Stimulated activated memory B cell treated with anti-CD40 and anti-IgM and Interleukin-4, amounts not matched to agents 10 μg/mL and 1 μg/mL and 100 μg/mL, for 72 hours (primary cell): Measurements from ENCODE around the gene COQ2.

Source experiments
- ATAC-seq: fragments of 150-1000 bp; cut with Tn5 transposase; 2 replicates; pipeline ENCODE4 v1.10.0; 2021
- H3K27ac Mint-ChIP-seq: one replicate; pipeline ENCODE4 v1.8.0; 2022; ENCODE audit warnings: mild to moderate bottlenecking, mixed read lengths
- H3K27me3 Mint-ChIP-seq: one replicate; pipeline ENCODE4 v1.8.0; 2022; ENCODE audit warnings: mixed read lengths
- H3K36me3 Mint-ChIP-seq: one replicate; pipeline ENCODE4 v1.8.0; 2022; ENCODE audit warnings: mixed read lengths
- H3K4me1 Mint-ChIP-seq: one replicate; pipeline ENCODE4 v1.8.0; 2022; ENCODE audit warnings: mixed read lengths
- H3K4me3 Mint-ChIP-seq: one replicate; pipeline ENCODE4 v1.8.0; 2022; ENCODE audit warnings: mild to moderate bottlenecking, moderate library complexity, mixed read lengths
- H3K9me3 Mint-ChIP-seq: one replicate; pipeline ENCODE4 v1.8.0; 2022; ENCODE audit warnings: mixed read lengths

The COQ2 gene

DNA sequence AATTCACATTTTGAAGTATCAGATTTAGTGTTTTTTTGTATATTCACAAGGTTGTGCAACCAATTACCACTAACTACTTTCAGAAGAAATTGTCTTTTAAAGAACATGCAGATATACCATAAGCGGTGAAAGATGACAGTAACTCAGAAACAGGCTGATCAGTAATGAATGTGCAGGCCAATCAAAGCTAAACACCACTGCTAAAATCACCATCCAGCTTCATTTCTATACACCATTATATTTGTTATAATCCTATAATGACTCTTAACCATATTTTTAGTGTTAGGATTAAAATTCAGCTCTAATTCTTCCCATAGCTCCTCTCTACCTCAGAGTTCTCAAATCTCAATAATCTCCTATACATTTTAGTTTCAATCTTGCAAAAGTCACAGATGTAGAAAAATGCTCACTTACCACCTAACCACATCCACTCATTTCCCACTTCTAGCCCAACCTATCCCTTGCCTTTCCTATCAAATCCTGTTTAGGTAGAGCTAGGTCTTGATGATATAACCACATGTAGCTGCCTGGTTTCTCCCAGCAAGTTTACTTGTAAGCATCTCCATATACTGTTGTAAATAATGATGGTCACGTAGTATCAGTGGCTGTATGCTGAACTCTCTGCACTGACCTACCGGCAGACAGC lies 16.6 kb downstream of the COQ2 start:
- Mint-ChIP-seq H3K9me3 (no peaks in the 10 kb centered on the region), H3K27ac (peak overlapping the region; percentile 26), H3K4me1 (peaks cover 18% of the 10 kb centered on the region), H3K36me3 (peaks cover 28% of the 10 kb centered on the region), H3K4me3 (no peak overlapping the region), H3K27me3 (no peaks in the 10 kb centered on the region)
- ATAC-seq: no peak

- H3K36me3 Mint-ChIP-seq: peaks cover 33% of the 10 kb centered on the region
- no peak for ATAC-seq
Measured at GRCh38 chr4:83267121-83267829, 17.3 kb downstream of the COQ2 start.

DNA sequence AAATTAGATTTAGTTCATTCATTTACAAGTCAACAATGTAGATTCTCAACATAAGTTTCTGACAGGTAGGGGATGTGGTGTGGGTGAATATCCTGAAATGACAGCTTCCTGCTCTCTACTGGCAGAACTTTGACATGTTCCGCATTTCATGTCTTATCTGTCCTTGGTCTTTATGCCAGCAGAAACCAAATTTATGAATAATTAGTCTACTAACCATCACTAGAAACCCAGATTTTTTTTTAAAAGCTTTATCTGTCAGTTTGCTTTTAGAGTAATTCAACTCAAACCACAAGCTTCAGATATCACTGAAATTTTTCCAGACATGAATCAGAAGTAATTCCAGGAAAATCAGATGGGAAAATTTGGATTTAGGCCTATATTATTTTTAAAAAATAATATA lies 17.9 kb downstream of the COQ2 start:
- H3K4me1 Mint-ChIP-seq: peaks cover 12% of the 10 kb centered on the region
- no peaks in the 10 kb centered on the region for H3K9me3 Mint-ChIP-seq
- no peak overlapping the region for H3K27ac Mint-ChIP-seq
- ATAC-seq: peak; percentile 90
- no peaks in the 10 kb centered on the region for H3K27me3 Mint-ChIP-seq
- peaks cover 34% of the 10 kb centered on the region for H3K36me3 Mint-ChIP-seq
- H3K4me3 Mint-ChIP-seq: no peak overlapping the region

More at GRCh38 chr4:83267121-83267829, 17.3 kb downstream of the COQ2 start:
- Mint-ChIP-seq H3K4me1 (peaks cover 12% of the 10 kb centered on the region), H3K27me3 (no peaks in the 10 kb centered on the region), H3K4me3 (no peak overlapping the region), H3K27ac (no peak overlapping the region), H3K9me3 (no peaks in the 10 kb centered on the region)

GRCh38 chr4:83263106-83263505 lies 21.5 kb downstream of the COQ2 start:
- Mint-ChIP-seq H3K9me3 (no peaks in the 10 kb centered on the region), H3K27ac (peak overlapping the region; percentile 43), H3K4me3 (no peak overlapping the region), H3K27me3 (no peaks in the 10 kb centered on the region), H3K4me1 (peaks cover 28% of the 10 kb centered on the region), H3K36me3 (peaks cover 20% of the 10 kb centered on the region)
- ATAC-seq: no peak

DNA sequence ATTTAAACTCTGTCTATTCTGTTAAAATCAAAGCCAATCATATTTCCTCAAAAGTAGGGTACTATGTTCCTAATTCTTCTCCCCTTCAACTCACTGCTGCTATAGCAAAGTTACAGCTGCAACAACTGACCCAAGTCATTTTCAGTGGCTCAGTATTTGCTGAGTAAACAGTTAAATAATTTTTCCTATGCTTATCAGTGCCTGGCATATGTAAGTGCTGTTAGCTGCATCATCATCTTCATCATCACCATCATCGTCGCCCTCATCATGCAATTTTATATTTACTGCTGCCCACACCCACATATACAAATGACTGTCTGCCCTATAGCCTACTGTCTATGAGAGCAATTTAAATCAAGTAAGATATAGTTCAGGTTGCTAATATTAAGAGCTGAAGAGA lies 21.9 kb downstream of the COQ2 start:
- Mint-ChIP-seq H3K4me3 (no peak overlapping the region), H3K4me1 (peaks cover 28% of the 10 kb centered on the region), H3K27ac (peak overlapping the region; percentile 43), H3K36me3 (peaks cover 18% of the 10 kb centered on the region), H3K9me3 (no peaks in the 10 kb centered on the region), H3K27me3 (no peaks in the 10 kb centered on the region)
- no peak for ATAC-seq

DNA sequence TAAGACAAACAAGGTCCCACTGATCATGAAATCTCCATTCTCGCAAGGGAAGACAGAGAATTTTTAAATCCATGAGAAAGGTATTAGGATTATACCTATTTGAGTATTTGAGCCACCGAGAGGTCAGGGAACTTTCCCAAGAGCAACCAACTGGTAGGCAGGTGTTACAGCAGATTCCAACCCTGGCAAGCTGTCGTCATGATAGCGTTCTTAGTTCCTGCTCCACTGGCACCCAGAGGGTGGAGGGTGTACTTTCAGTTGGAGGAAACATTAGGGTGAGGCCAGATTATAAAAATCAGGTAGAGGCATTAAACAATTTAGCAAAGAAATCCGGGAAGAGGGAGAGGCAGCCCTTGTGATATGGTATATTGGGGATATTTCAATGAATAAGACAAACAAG lies 23.3 kb downstream of the COQ2 start:
- Mint-ChIP-seq H3K27me3 (no peaks in the 10 kb centered on the region), H3K27ac (no peak overlapping the region), H3K4me1 (peaks cover 39% of the 10 kb centered on the region), H3K4me3 (no peak overlapping the region), H3K9me3 (no peaks in the 10 kb centered on the region), H3K36me3 (peaks cover 18% of the 10 kb centered on the region)
- ATAC-seq: no peak

DNA sequence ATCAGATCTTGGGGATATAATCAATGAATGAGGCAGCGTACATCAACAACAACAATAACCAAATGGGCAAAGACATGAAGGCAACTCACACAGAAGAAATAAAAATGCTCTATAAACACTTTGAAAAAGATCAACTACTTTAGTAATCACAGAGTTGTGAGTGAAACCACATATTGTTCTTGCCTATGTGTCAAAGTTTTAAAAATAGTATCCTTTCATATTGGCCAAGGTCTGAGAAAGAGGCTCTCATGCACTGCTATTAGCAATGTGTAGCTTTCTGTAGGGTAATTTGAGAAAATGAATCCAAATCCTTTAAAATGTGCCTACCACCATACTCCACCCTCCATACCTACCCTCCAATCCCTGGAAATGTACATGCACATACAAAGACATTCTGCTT lies 25.0 kb downstream of the COQ2 start:
- no peaks in the 10 kb centered on the region for H3K9me3 Mint-ChIP-seq
- H3K27ac Mint-ChIP-seq: peak overlapping the region; percentile 91
- ATAC-seq: no peak
- H3K4me3 Mint-ChIP-seq: no peak overlapping the region
- H3K4me1 Mint-ChIP-seq: peaks cover 40% of the 10 kb centered on the region
- H3K36me3 Mint-ChIP-seq: peaks cover 18% of the 10 kb centered on the region
- H3K27me3 Mint-ChIP-seq: no peaks in the 10 kb centered on the region

DNA sequence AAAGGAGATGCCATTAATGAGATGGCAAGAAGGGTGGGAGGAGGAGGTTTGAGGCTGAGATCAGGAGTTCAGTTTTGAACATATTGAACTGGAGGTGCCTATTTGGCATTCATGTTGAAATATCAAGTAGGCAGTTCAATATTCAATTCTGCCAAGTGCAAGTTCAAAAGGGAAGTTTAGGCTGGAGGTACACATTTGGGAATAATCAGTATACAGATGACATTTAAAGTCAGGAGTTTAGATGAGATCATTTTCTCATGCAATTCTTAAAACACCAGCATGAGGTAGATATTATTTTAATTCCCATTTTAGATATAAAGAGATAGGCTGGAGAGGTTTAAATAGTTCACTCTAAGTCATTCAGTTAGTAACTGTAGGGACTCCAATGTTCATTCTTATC lies 26.1 kb downstream of the COQ2 start:
- Mint-ChIP-seq H3K9me3 (no peaks in the 10 kb centered on the region), H3K4me1 (peaks cover 42% of the 10 kb centered on the region), H3K4me3 (no peak overlapping the region), H3K27me3 (no peaks in the 10 kb centered on the region), H3K36me3 (peaks cover 18% of the 10 kb centered on the region), H3K27ac (peak overlapping the region; percentile 91)
- ATAC-seq: no peak

DNA sequence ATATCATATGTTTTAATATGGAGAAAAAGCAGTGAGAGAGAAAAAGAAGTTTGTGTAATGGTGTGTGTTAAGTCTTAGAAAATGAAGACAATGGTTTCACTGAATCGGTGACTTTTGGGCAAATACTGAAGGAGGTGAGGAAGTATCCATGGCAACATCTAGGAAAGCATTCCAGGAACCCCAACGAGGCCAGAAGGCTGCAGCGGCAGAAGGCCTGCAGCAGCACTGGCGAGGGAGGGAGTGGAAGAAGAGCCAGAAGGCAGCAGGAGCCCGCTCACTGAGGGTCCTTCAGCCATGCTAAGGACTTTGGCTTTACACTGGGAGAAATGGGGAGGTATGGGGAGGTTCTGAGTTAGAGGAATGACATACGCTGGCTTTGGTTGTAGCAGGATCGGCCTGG lies 26.8 kb downstream of the COQ2 start:
- Mint-ChIP-seq H3K36me3 (peaks cover 13% of the 10 kb centered on the region), H3K4me1 (peaks cover 48% of the 10 kb centered on the region), H3K9me3 (no peaks in the 10 kb centered on the region), H3K27me3 (no peaks in the 10 kb centered on the region), H3K4me3 (no peak overlapping the region), H3K27ac (peak overlapping the region; percentile 91)
- no peak for ATAC-seq

DNA sequence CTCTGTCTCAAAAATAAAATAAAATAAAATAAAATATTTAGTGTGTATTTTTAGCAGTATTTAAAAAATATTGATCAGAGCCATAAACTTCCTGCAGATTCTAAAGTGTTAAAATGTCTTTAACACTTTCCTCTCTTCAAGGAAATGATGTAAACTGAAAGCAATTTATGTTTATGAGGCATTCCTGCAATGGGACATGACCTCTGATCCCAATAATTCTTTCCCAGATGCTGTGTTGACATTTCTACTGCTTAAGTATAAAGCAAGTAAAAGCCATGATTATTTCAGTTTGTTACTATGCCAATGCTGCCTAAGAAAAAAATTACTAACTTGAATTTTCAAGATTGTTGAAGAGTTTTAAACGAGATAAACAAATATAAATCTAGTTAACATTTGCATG lies 29.0 kb downstream of the COQ2 start:
- H3K27ac Mint-ChIP-seq: no peak overlapping the region
- no peak for ATAC-seq
- H3K9me3 Mint-ChIP-seq: no peaks in the 10 kb centered on the region
- no peak overlapping the region for H3K4me3 Mint-ChIP-seq
- H3K4me1 Mint-ChIP-seq: peaks cover 61% of the 10 kb centered on the region
- H3K36me3 Mint-ChIP-seq: no peaks in the 10 kb centered on the region
- no peaks in the 10 kb centered on the region for H3K27me3 Mint-ChIP-seq

DNA sequence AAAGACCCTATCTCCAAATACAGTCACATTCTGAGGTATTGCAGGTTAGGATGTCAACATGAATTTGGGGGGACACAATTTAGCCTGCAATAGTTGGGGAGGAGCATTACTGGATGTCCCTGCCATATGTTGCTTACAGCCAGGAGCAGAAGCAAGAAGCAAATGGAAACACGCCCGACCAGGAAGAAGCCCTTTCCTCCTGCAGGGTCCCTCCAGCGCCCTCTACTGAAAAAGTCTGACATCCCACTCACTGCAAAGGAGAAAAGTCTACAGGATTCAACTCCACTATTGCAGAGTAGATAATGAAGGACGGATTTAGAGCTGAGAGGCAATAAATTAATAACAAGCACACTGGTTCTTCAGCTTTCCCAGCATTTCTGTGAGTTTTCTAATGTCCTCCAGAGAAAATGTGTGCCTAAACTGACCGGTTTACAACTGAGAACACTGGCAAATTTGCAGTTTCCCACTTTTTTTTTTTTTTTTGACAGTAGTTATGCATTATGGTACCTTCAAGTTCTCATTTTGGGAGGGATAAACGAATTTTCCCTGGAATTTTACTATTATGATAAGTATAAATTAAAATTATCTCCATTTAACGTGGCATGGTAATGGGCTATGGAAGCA lies 31.7 kb downstream of the COQ2 start:
- no peak overlapping the region for H3K4me3 Mint-ChIP-seq
- peaks cover 35% of the 10 kb centered on the region for H3K4me1 Mint-ChIP-seq
- peak; percentile 69 for ATAC-seq
- H3K27me3 Mint-ChIP-seq: no peaks in the 10 kb centered on the region
- H3K27ac Mint-ChIP-seq: peak overlapping the region; percentile 50
- no peaks in the 10 kb centered on the region for H3K36me3 Mint-ChIP-seq
- no peaks in the 10 kb centered on the region for H3K9me3 Mint-ChIP-seq

GRCh38 chr4:83251447-83251830 lies 33.2 kb downstream of the COQ2 start:
- H3K27me3 Mint-ChIP-seq: no peaks in the 10 kb centered on the region
- peaks cover 23% of the 10 kb centered on the region for H3K4me1 Mint-ChIP-seq
- no peak overlapping the region for H3K4me3 Mint-ChIP-seq
- H3K36me3 Mint-ChIP-seq: no peaks in the 10 kb centered on the region
- no peaks in the 10 kb centered on the region for H3K9me3 Mint-ChIP-seq
- no peak for ATAC-seq
- H3K27ac Mint-ChIP-seq: peak overlapping the region; percentile 50

DNA sequence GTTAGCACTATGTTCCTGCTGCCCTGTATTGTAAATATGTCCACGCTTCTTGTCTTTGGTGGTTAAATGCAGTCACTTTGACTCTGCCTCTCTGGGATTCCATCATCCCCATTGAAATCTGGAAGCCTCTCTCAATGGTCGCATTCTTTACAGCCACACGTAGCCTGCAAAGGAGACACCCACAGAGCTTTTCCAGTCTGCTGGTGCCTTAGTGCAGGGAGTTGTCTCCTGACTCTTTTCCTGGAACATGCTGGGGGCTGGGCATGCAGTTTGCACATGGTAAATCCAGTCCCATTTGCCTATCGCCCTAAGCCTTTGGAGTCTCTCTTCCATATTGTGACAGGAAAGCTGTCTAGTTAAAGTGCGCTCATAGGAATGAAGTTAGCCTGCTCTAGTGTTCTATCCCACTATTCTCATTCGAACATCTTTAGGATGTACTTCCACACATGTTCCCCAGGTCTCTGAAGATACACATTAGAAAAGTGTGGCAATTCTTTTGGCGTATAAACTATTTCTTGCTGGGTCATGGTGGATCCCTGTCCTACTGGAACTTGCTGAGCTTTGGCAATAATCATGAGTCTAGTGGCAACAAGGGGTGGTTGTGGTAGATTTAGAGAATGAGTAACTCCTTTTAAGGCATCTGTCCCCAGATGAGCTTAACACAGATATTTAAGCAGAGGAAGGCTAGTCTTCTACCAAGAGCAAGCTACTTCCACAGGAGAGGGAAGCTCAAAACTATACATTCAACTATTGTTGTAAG lies 33.7 kb downstream of the COQ2 start:
- peaks cover 21% of the 10 kb centered on the region for H3K4me1 Mint-ChIP-seq
- H3K9me3 Mint-ChIP-seq: no peaks in the 10 kb centered on the region
- no peak overlapping the region for H3K4me3 Mint-ChIP-seq
- no peak overlapping the region for H3K27ac Mint-ChIP-seq
- no peak for ATAC-seq
- no peaks in the 10 kb centered on the region for H3K36me3 Mint-ChIP-seq
- H3K27me3 Mint-ChIP-seq: no peaks in the 10 kb centered on the region

- no peaks in the 10 kb centered on the region for H3K27me3 Mint-ChIP-seq
- H3K4me1 Mint-ChIP-seq: peaks cover 39% of the 10 kb centered on the region
- no peak overlapping the region for H3K4me3 Mint-ChIP-seq
- peaks cover 7% of the 10 kb centered on the region for H3K36me3 Mint-ChIP-seq
- H3K9me3 Mint-ChIP-seq: no peaks in the 10 kb centered on the region
- ATAC-seq: no peak
- H3K27ac Mint-ChIP-seq: no peak overlapping the region
Measured at GRCh38 chr4:83248486-83248885, 36.1 kb downstream of the COQ2 start.
